Ishikawa (cell line): ENCODE measurements around the gene DHRS7B.

Source experiments
- CEBPB ChIP-seq: IDR thresholded peaks from 2 replicates; pipeline ENCODE4 v1.6.1; 2012
- EP300 ChIP-seq: IDR thresholded peaks from 2 replicates; pipeline ENCODE4 v1.6.1; 2012; ENCODE audit warnings: borderline replicate concordance
- FOXM1 ChIP-seq: IDR thresholded peaks from 2 replicates; pipeline ENCODE4 v1.6.1; 2012; ENCODE audit warnings: low read depth, borderline replicate concordance
- MAX ChIP-seq: IDR thresholded peaks from 2 replicates; pipeline ENCODE4 v1.6.1; 2012
- REST ChIP-seq: IDR thresholded peaks from 2 replicates; pipeline ENCODE4 v1.6.1; 2012; ENCODE audit warnings: low read depth, mild to moderate bottlenecking
- TCF12 ChIP-seq: IDR thresholded peaks from 2 replicates; pipeline ENCODE4 v1.6.1; 2012; ENCODE audit warnings: low read depth

GRCh38 chr17:21096874-21097273 lies 29.9 kb upstream of the DHRS7B start:
- TF ChIP-seq FOXM1, result no peak
- TF ChIP-seq REST, result no peak
- TF ChIP-seq MAX, result no peak
- no peak for TF ChIP-seq EP300
- TF ChIP-seq TCF12, result no peak
- no peak for TF ChIP-seq CEBPB
